GM15510 (cell line): Measurements from ENCODE around the gene CCND1.

Source experiments
- POLR2A ChIP-seq: IDR thresholded peaks from 3 replicates; pipeline ENCODE4 v1.6.1; 2011; ENCODE audit warnings: borderline replicate concordance; ENCODE audit not compliant: insufficient read length; ENCODE audit errors: extremely low read depth

CCND1 gene

DNA sequence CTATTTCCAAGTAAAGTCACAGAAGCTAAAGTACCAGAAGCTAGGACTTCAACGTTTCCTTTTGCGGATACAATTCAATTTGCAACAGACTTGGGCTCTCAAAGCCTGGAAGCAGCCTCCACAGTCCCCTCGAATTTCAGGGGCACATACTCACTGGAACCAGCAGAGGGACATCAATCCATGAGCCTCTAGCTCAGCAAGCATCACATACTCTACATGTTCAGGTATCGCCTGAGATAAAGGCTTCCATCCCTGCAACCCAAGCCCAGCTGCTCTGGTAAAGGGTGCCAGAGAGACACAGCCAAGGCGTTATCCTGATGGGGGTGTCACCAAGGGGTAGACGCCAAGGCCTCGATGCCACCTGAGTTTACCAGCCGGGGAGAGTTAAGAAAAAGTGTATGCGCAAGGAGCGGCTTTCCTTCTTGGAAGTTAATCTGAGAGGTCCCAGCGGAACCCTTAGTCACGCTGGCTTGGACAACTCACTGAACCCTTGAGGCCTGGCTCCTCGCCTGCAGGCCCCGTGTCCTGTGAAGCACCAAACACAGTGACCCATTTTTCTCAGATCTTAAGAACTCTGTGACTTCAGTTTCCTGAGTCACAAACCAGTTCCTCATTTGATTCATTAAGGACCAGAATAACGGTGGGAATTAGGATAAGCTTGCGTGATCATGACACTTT lies 21.2 kb downstream of the CCND1 start:
- no peak for TF ChIP-seq POLR2A

DNA sequence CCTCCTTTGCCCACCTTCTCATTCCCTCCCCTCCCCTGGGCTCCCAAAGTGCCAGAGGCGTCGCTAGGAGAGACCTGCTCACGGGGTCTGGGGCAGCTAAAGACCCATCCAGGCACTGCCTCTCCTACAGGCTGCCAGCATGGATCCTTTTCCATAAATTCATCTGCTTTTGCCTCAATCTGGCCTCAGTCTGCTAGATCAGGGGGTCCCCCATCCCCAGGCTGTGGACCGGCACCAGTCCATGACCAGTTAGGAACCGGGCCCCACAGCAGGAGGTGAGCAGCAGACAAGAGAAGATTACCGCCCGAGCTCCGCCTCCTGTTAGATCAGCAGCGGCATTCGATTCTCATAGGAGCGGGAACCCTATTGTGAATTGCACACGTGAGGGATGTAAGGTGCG lies 21.9 kb downstream of the CCND1 start:
- TF ChIP-seq POLR2A, result no peak

DNA sequence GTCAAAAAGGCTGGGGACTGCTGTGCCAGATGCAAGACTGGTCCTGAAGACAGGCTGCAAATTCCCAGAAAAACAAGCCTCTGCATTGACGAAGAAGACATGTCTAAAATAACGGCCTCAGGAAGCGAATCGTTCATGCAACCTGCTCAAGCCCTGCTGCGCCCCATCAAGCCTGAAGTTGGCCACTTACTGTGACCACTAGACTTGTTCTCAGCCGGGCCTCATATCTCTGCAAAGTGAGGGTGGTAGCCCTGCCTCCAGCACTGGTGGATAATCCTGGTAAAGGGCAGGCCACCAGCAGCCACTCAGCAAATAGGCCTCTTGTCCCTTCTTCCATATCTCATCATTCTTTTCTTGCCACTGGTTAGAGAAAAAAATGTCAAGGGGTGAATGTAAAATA lies 22.4 kb downstream of the CCND1 start:
- TF ChIP-seq POLR2A, result no peak

DNA sequence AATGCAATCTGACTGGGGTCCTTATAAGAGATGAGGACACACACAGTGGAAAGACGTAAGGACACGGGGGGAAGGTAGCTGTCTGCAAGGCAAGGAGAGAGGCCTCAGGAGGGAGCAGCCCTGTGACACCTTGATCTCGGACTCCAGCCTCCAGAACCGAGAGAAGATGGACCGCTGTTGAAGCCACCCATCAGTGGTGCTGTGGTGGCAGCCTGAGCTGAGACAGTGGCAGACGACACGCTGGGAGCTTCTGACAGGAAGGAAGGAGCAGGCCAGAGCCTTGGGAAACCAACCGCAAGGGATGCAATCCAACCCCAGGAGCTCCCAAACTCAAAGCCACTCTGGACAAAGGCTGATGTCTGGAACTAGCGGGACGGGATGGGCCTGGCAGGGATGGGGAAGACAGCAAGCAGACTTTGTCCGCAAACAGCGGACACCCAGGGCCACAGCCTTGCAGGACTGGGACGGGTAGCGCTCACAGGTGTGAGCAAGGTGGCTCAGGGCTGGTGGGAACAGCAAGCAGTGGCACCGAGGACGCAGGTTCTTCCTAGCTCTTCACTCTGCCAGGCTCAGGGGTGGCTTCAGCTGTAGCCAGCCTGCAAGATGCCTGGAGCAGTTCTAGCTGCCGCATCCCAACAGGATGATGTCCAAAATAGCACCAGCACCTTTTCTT lies 23.3 kb downstream of the CCND1 start:
- no peak for TF ChIP-seq POLR2A

DNA sequence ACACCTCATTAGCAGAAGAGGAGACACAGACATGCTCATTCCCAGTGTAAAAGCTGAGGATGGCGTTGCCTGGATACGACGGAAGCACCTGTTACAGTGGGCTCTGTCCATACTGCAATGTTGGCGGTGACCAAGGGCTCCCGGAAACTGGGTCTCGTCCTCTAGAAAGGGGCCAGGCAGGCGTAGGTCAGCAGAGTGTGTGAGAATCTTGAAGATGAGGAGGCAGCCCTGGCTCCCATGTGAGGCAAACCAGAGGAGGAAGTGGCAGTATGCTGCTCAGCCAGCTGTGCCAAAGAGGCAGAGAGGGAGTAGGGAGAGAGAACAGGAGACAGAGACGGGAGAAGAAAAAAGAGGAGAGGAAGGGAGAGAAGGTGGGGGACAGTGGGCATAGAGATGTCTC lies 23.9 kb downstream of the CCND1 start:
- TF ChIP-seq POLR2A, result no peak

DNA sequence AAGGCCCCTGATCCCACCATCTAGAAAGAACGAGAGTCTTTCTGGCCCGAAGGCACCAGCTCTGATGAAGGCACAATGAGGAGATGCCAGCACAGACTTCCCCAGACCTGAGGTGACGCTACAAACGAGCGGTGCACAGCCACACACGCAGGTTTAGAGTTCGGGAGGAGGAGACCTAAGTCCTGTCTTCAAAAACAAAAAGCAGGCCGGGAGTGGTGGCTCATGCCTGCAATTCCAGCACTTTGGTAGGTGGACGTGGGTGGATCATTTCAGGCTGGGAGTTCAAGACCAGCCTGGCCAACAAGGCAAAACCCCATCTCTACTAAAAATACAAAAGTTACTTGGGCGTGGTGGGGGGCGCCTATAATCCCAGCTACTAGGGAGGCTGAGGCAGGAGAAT lies 24.7 kb downstream of the CCND1 start:
- no peak for TF ChIP-seq POLR2A

DNA sequence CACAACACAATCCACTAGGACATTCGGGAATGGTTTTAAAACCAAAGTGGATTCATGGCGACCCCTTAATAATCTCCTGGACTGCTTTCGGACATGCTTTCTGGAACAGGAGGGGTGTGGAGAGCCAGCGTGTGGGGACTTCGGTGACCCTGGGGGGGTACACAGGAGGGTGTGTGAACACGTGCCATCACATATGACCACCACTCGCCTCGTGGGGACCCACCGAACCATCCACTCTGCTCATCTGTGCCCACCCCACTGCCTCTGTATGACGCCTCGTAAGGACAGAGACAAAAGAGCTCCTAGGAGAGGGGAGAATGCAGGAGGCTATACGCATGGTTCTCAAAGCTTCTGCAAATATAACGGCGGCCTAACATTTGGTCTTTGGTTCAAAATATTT lies 25.3 kb downstream of the CCND1 start:
- TF ChIP-seq POLR2A, result no peak

DNA sequence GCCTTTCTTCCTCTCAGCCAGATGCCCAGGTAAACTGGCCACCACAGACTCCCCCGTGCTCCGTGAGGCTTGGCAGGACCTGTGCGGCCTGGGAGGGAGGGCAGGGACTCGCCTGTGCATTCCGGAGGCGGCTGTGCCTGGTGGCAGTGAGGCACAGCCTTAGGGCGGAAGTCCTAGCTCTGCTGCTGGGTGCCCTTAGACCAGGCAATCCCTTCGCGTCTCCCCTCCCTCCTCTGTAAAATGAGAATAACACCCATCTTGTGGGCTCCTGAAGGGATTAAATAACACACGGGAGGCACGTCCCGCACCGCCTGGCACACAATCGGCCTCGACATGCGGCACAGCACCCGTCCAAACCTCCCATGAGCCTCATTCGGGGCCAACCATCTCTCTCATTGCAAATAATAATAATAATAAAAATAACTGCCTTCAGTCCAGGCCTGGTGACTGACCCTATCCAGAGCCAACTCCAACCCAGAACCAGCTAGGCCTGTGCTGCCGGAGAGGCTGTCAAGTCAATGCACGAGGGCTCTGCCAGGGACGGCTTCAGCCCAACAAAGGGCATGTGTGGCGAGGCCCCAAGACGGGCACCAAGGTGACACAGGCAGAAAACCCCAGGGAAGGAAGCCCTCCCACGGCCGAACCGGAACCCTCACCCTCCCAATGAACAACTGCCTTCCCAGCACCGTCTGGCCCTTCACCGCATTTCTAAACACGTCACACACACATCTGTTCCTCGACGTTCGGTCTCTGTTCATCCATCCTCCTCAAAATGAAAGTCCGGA lies 26.0 kb downstream of the CCND1 start:
- no peak for TF ChIP-seq POLR2A

DNA sequence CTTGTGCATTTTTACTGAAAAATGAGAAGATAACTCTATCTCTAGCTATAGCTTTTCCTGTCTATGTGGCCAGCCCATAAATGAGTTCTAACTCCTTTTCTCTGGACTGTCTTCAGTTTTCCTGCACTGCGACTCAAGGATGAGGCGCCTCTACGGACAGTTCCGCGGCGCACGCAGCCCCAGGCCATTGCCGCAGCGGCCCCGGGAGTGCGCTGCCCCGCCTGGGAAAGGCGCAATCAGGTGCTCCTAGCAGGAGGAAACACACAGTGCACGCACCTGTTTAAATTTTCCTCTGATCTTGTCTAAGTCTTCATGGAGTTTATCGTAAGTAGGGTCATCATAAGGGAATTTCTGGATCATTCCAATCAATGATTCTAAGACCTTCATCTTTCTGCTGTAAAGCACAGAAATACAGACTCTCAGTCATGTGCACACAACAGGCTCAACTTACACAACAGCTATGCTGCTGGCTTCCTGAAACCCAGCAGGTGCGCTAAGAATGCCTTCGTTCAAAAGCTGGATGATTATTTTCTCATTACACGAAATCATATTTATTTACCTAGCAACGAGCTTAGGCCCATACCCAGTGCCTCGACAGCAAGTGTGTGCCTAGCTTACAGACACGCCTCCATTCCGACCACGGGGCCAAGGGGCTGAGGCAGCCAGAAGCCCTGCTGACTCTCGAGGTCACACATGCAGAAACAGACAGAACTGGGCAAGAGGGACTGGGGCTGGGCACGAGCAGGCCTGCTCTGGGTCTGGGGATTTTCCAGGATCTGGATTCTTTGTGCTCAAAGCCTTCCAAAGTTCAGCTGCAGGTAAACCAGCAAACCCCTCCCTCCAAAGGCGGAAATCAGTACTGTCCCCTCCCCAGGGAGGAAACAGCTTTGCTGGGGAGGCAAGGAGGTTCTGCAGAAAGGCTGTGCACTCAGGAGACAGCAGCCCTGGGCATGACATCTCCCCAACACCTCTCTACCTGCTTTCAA lies 27.0 kb downstream of the CCND1 start:
- no peak for TF ChIP-seq POLR2A

DNA sequence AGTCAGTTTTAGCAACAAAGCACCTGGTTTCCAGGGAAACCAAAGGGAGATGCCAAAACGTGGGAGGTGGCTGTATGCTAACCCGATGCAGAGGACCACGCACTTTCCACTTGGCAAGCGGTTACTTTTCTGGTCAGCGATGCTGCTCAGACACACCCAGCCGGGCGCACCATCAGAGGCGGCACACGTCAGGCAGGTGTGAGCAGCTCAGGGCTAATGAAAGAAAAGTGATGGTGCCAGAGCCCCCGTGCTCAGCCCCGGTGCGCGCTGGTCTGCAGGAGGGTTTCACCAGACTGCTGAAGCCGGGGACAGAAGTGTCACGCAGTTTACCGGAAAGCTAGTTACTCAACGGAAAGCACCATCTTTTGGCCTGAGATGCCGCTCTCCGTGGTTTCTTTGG lies 28.5 kb downstream of the CCND1 start:
- TF ChIP-seq POLR2A, result no peak

DNA sequence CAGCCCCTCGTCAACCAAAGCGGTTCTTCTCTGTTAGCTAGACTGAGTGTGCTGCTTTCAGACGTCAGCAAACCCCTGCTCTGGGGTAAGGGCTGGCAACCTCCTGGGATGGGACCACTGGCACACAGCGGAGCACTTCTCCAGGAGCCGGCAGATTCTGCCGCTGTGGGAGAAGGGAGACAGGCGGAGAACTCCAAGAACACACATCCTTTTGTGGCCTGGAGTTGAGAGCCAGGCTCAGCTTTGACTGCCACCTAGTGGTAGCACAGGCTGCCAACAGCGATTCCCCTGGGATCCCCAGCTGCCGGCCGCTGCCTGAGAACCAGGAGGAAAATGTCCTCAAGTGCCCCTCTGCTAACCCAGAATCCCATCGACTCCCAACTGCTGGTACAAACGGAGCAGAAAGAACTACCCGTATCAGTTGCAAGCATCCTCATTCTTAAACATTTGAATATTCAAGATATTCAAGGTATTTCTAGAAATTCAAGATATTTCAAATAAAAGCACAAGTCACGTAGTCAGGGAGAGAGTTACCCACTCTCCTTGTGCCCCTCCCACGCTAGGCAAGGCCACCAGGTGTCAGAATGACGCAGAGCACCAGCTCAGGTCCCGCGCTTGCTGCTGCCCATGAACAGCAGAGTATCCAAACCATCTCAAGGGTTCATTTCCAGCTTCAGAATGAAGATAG lies 29.3 kb downstream of the CCND1 start:
- no peak for TF ChIP-seq POLR2A

DNA sequence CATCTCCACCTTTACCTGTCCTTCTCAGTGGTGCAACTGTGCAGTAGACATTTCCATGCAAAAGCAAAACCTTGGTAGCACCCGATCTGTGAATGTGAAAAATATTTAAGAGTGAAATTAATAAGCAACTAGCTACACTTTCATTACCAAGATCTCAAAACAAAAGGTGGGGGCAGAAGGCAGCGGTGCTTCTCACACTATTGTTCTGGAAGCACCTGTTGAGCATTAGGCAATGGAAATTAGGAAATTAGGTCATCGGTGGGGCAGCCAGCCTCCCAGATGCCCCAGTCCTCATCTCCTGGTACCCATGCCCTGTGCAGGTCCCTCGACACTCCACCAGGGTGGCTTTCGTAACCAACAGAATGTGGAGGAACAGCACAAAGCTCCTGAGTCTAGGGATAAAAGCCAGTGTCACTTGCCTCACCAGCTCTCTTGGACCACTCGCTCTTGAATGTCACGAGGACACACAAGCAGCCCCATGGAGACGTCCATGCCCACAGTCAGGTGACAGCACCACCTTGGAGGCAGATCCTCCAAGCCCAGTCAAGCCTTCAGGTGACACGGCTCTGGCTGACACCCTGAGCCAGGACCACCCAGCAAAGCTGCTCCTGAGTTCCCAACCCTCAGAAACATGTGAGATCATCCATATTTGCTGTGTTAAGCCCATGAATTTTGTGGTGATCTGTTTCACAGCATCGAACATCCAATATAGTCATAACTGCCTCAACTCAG lies 30.9 kb downstream of the CCND1 start:
- TF ChIP-seq POLR2A, result no peak

DNA sequence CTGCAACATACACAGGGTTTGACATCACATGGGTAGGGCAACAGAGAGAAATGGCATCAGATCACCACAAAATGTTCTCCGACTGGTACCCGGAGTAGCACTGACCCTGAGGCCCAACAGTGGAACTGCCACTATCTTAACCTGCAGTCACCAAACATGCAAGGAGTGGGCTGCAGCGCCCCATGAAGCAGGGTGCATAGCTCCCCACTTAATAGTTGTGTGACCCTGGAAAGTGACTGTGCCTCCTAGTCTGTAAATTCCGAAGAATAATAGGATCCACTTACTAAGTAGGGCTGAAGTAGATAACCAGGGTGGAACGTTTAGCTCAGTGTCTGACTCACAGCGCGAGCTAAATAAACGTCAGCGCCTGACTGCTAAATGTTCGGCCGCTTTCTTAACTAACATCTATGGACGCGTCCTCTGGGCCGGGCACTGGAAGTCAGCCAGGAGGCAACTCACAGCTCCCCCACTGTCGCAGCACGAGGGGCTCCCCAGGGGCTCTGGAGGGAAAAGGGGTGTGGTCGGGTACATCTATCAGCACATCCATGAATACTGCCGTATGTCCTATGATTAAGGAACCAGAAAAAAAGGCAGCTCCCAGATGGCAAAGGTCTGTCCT lies 33.4 kb downstream of the CCND1 start:
- no peak for TF ChIP-seq POLR2A
